IMR-90 (cell line): ENCODE results near the gene GAS2L3. TPM values are rescaled to one million over a fixed set of nuclear protein-coding genes. Genes with fewer than 3 reads are reported as not detected.

Experiments
- ATAC-seq: fragments of 200-7000 bp; cut with Tn5 transposase; 2 replicates; pipeline ENCODE4 v1.9.1; 2020; ENCODE audit warnings: low read depth, mild to moderate bottlenecking, moderate library complexity
- BruUV-seq: library from RNA; stranded (reverse); fragments of 400-500 nt; replicated peaks from 2 replicates; lab custom pipeline; 2021; lab: Mats Ljungman, UMichigan
- CTCF ChIA-PET: fragments of 300-600 bp; formaldehyde crosslinking; extraction: SDS; loops from one replicate; lab custom pipeline; 2021; ENCODE audit warnings: antibody characterized with exemption; lab: Yijun Ruan, JAX
- POLR2A ChIA-PET: fragments of 300-600 bp; sonication (Branson Sonifier 250); formaldehyde crosslinking; loops from one replicate; lab custom pipeline; 2022; ENCODE audit warnings: antibody characterized with exemption; ENCODE audit not compliant: unreplicated experiment; lab: Charles Lee
- DNase-seq: peaks from one replicate; pipeline ENCODE4 v3.0.0; 2013
- H2AFZ ChIP-seq: replicated peaks from 2 replicates; pipeline ENCODE3; 2013; ENCODE audit warnings: low read length, mild to moderate bottlenecking; ENCODE audit not compliant: poor library complexity
- H2AK5ac ChIP-seq: 2 replicates; pipeline ENCODE4 v1.6.1; 2013; ENCODE audit warnings: low read depth, low read length, inconsistent platforms
- H2AK9ac ChIP-seq: replicated peaks from 2 replicates; pipeline ENCODE3; 2013; ENCODE audit warnings: mild to moderate bottlenecking, low read depth, low read length, moderate library complexity; ENCODE audit not compliant: poor library complexity
- H2BK120ac ChIP-seq: 2 replicates; pipeline ENCODE4 v1.6.1; 2013; ENCODE audit warnings: low read depth, low read length, inconsistent platforms
- H2BK15ac ChIP-seq: 3 replicates; pipeline ENCODE4 v1.6.1; 2013; ENCODE audit warnings: low read depth, low read length, inconsistent platforms
- H2BK20ac ChIP-seq: 2 replicates; pipeline ENCODE4 v1.6.1; 2013; ENCODE audit warnings: low read depth, mild to moderate bottlenecking, inconsistent platforms, low read length, moderate library complexity
- H2BK5ac ChIP-seq: 2 replicates; pipeline ENCODE4 v1.6.1; 2013; ENCODE audit warnings: mild to moderate bottlenecking, low read depth, low read length, inconsistent platforms; ENCODE audit not compliant: poor library complexity, severe bottlenecking
- H3K14ac ChIP-seq: replicated peaks from 2 replicates; pipeline ENCODE4 v1.6.1; 2013; ENCODE audit warnings: low read depth, low read length, inconsistent platforms
- H3K18ac ChIP-seq: 2 replicates; pipeline ENCODE4 v1.6.1; 2013; ENCODE audit warnings: low read depth, low read length, control low read depth
- H3K23ac ChIP-seq: 2 replicates; pipeline ENCODE4 v1.6.1; 2013; ENCODE audit warnings: low read depth, low read length, inconsistent platforms
- H3K27ac ChIP-seq: 2 replicates; pipeline ENCODE4 v1.5.1; 2013; ENCODE audit warnings: mild to moderate bottlenecking, control low read depth, low read length; ENCODE audit not compliant: insufficient read depth
- H3K27me3 ChIP-seq: 2 replicates; pipeline ENCODE4 v1.6.1; 2013; ENCODE audit warnings: low read length; ENCODE audit not compliant: control insufficient read depth, insufficient read depth
- H3K36me3 ChIP-seq: 2 replicates; pipeline ENCODE4 v1.6.1; 2013; ENCODE audit warnings: low read length, mixed read lengths; ENCODE audit not compliant: control insufficient read depth, insufficient read depth
- H3K4ac ChIP-seq: 2 replicates; pipeline ENCODE4 v1.6.1; 2013; ENCODE audit warnings: low read depth, low read length, inconsistent platforms
- H3K4me1 ChIP-seq: 2 replicates; pipeline ENCODE4 v1.6.1; 2013; ENCODE audit warnings: low read length, mixed read lengths; ENCODE audit not compliant: control insufficient read depth, insufficient read depth
- H3K4me2 ChIP-seq: 2 replicates; pipeline ENCODE4 v1.6.1; 2013; ENCODE audit warnings: low read depth, mild to moderate bottlenecking, control low read depth, low read length, moderate library complexity
- H3K4me3 ChIP-seq: 2 replicates; pipeline ENCODE4 v1.5.1; 2013; ENCODE audit warnings: low read depth, mild to moderate bottlenecking, control low read depth, low read length, moderate library complexity; ENCODE audit not compliant: insufficient read depth
- H3K56ac ChIP-seq: 2 replicates; pipeline ENCODE4 v1.6.1; 2013; ENCODE audit warnings: low read length, inconsistent platforms; ENCODE audit not compliant: insufficient read depth; ENCODE audit errors: extremely low read depth
- H3K79me1 ChIP-seq, 2 experiments: 2 replicates each; pipeline ENCODE4 v1.6.1; 2013; ENCODE audit warnings: low read length in 2 of 2, inconsistent platforms in 1 of 2, low read depth in 1 of 2
- H3K9ac ChIP-seq: 2 replicates; pipeline ENCODE4 v1.6.1; 2013; ENCODE audit warnings: low read depth, low read length, control low read depth
- H3K9me1 ChIP-seq: 2 replicates; pipeline ENCODE4 v1.6.1; 2013; ENCODE audit warnings: low read length, inconsistent platforms; ENCODE audit not compliant: insufficient read depth
- H3K9me3 ChIP-seq: 2 replicates; pipeline ENCODE4 v1.6.1; 2013; ENCODE audit warnings: low read length; ENCODE audit not compliant: control insufficient read depth, insufficient read depth
- H4K20me1 ChIP-seq: 2 replicates; pipeline ENCODE4 v1.6.1; 2013; ENCODE audit warnings: low read length, inconsistent platforms; ENCODE audit not compliant: insufficient read depth
- H4K5ac ChIP-seq: 2 replicates; pipeline ENCODE4 v1.6.1; 2013; ENCODE audit warnings: mild to moderate bottlenecking, low read depth, low read length, control low read depth
- H4K8ac ChIP-seq, 2 experiments: 2 replicates each; pipeline ENCODE4 v1.6.1; 2013; ENCODE audit warnings: low read depth in 2 of 2, low read length in 2 of 2, control low read depth in 1 of 2, inconsistent platforms in 1 of 2
- H4K91ac ChIP-seq: 2 replicates; pipeline ENCODE4 v1.6.1; 2013; ENCODE audit warnings: low read depth, low read length, inconsistent platforms; ENCODE audit not compliant: insufficient read depth
- CHD1 ChIP-seq: IDR thresholded peaks from 2 replicates; pipeline ENCODE4 v1.6.1; 2012; ENCODE audit warnings: low read depth, low read length, improper control_type of control experiment
- MAFK ChIP-seq: IDR thresholded peaks from 2 replicates; pipeline ENCODE4 v1.6.1; 2012; ENCODE audit warnings: low read depth, low read length, improper control_type of control experiment
- WGBS, 2 experiments: methylation state at CpG; one replicate each; pipeline versions ENCODE4 v1.1.5 to v1.1.7; 2013; ENCODE audit warnings: missing lambda C conversion rate in 2 of 2; ENCODE audit not compliant: insufficient read length in 1 of 2; ENCODE audit errors: extremely low coverage in 2 of 2; 5-methylcytosine and 5-hydroxymethylcytosine counted together
- dilution Hi-C: fragments of 300-500 bp; cut with HindIII; formaldehyde crosslinking; loops from one replicate; pipeline ENCODE4 v1.14.3; 2018; ENCODE audit warnings: low sequenced_read_pairs; ENCODE audit not compliant: unreplicated experiment
- in situ Hi-C: fragments of 300-500 bp; cut with MboI; formaldehyde crosslinking; loops from 3 replicates; pipeline ENCODE4 v1.14.3; 2019; ENCODE audit warnings: low sequenced_read_pairs, inconsistent platforms, mixed read lengths
- intact Hi-C: fragments of 100-400 bp; cut with micrococcal nuclease; formaldehyde crosslinking; loops from 2 replicates; pipeline ENCODE4 v1.10.0; 2022
- polyA plus RNA-seq, 3 experiments: library from polyadenylated mRNA; depleted of rRNA; stranded (reverse); fragments of >200 nt; gene quantifications; 2 replicates each; pipeline ENCODE4 v1.2.3, GENCODE V29; 2012; ENCODE audit warnings: low replicate concordance in 1 of 3
- total RNA-seq: library from RNA; depleted of rRNA; stranded (reverse); fragments of >200 nt; gene quantifications from 2 replicates; pipeline ENCODE4 v1.2.3, GENCODE V29; 2012

The GAS2L3 gene
- total and polyA plus RNA-seq, 2 of the 4 experiments (the other 2 are of a cell fraction) = 5.2 to 15.6 TPM

- Histone ChIP-seq H3K9ac (no peak overlapping the region), H2AFZ (no peak overlapping the region), H3K56ac (no peak overlapping the region), H3K27ac (no peak overlapping the region), H2AK9ac (no peak overlapping the region), H4K5ac (no peak overlapping the region), H3K4me3 (no peak overlapping the region), H3K4me1 (no peaks in the 10 kb centered on the region), H3K14ac (no peak overlapping the region), H2BK20ac (no peak overlapping the region), H3K27me3 (peaks cover 2% of the 10 kb centered on the region; the same call in 1 of the 2 replicates), H4K91ac (no peak overlapping the region), H2AK5ac (no peak overlapping the region), H4K8ac (no peak overlapping the region), H3K9me1 (no peaks in the 10 kb centered on the region), H3K79me1 (no peaks in the 10 kb centered on the region), H3K18ac (no peak overlapping the region), H2BK120ac (no peak overlapping the region), H4K20me1 (no peaks in the 10 kb centered on the region), H3K36me3 (no peaks in the 10 kb centered on the region), H3K4me2 (no peak overlapping the region), H2BK5ac (no peak overlapping the region), H3K9me3 (no peaks in the 10 kb centered on the region), H3K4ac (no peak overlapping the region), H2BK15ac (no peak overlapping the region), H3K23ac (no peak overlapping the region)
- in situ Hi-C loops = no loop called here
- WGBS, 2 experiments = 100% methylated on average over 1 of the region's 6 CpGs; no CpG with 5 or more reads in 1 of the 2 experiments
- ChIA-PET CTCF (no interaction called here), POLR2A (no interaction called here)
- no TSS peak for BruUV-seq
- dilution Hi-C loops = no loop called here
- TF ChIP-seq CHD1 (no peak), MAFK (peak; percentile 87)
- intact Hi-C loops = no loop called here
- ATAC-seq (no peak), DNase-seq (no peak)
Observed at GRCh38 chr12:100564905-100565467, 8.5 kb upstream of the GAS2L3 start.
